ENCODE results near the gene TRIL.

Gene TRIL

GRCh38 chr7:28941633-28942032 is 16.5 kb downstream of the TRIL start:
- Histone ChIP-seq H3K27me3 (ENCODE audit: low read length) (no peaks in the 10 kb centered on the region), H2AFZ (ENCODE audit: low read depth, low read length, severe bottlenecking) (no peak overlapping the region), H3K79me2 (ENCODE audit: insufficient read depth, low read length) (no peaks in the 10 kb centered on the region)

GRCh38 chr7:28940741-28941384 is 17.3 kb downstream of the TRIL start:
- no peak overlapping the region for H3K4me3 ChIP-seq (ENCODE audit: insufficient read depth, low read length, poor library complexity, severe bottlenecking)
- H3K27ac ChIP-seq (ENCODE audit: low read depth, low read length) = no peak overlapping the region
- no peaks in the 10 kb centered on the region for H3K9me3 ChIP-seq (ENCODE audit: insufficient read depth, low read length)
- H3K4me2 ChIP-seq (ENCODE audit: low read depth, low read length, poor library complexity, severe bottlenecking) = no peak overlapping the region
- H3K79me2 ChIP-seq (ENCODE audit: insufficient read depth, low read length) = no peaks in the 10 kb centered on the region
- no peaks in the 10 kb centered on the region for H3K9me2 ChIP-seq (replicated peaks; ENCODE audit: insufficient read depth, low read length)
- no peak overlapping the region for H2AFZ ChIP-seq (ENCODE audit: low read depth, low read length, severe bottlenecking)
- TF ChIP-seq CTCF (IDR thresholded peaks at IDR 0.05; ENCODE audit: insufficient read depth, low read length, poor library complexity, severe bottlenecking) (no peak), EZH2phosphoT487 (conservative IDR thresholded peaks at IDR 0.05; ENCODE audit: low read length) (no peak)
- H3F3A ChIP-seq (ENCODE audit: insufficient read depth) = no peaks in the 10 kb centered on the region
- H3K27me3 ChIP-seq (ENCODE audit: low read length) = no peaks in the 10 kb centered on the region
- H3K36me3 ChIP-seq (ENCODE audit: low read length) = no peaks in the 10 kb centered on the region
- no peak overlapping the region for H3K9ac ChIP-seq (ENCODE audit: low read length)
- no peaks in the 10 kb centered on the region for H4K20me1 ChIP-seq (ENCODE audit: low read depth, low read length)

More at GRCh38 chr7:28941633-28942032, 16.5 kb downstream of the TRIL start:
- H3K9ac ChIP-seq (ENCODE audit: low read length) = no peak overlapping the region
- H4K20me1 ChIP-seq (ENCODE audit: low read depth, low read length) = no peaks in the 10 kb centered on the region
- no peak overlapping the region for H3K4me3 ChIP-seq (ENCODE audit: insufficient read depth, low read length, poor library complexity, severe bottlenecking)
- no peak for TF ChIP-seq CTCF (IDR thresholded peaks at IDR 0.05; ENCODE audit: insufficient read depth, low read length, poor library complexity, severe bottlenecking)
- no peak for TF ChIP-seq EZH2phosphoT487 (conservative IDR thresholded peaks at IDR 0.05; ENCODE audit: low read length)
- H3F3A ChIP-seq (ENCODE audit: insufficient read depth) = no peaks in the 10 kb centered on the region
- H3K27ac ChIP-seq (ENCODE audit: low read depth, low read length) = no peak overlapping the region
- H3K9me2 ChIP-seq (replicated peaks; ENCODE audit: insufficient read depth, low read length) = no peaks in the 10 kb centered on the region
- H3K9me3 ChIP-seq (ENCODE audit: insufficient read depth, low read length) = no peaks in the 10 kb centered on the region
- H3K4me2 ChIP-seq (ENCODE audit: low read depth, low read length, poor library complexity, severe bottlenecking) = no peak overlapping the region
- H3K36me3 ChIP-seq (ENCODE audit: low read length) = no peaks in the 10 kb centered on the region

- no peaks in the 10 kb centered on the region for H3K36me3 ChIP-seq (ENCODE audit: low read length)
- H3K27me3 ChIP-seq (ENCODE audit: low read length) = no peaks in the 10 kb centered on the region
- no peaks in the 10 kb centered on the region for H3K9me3 ChIP-seq (ENCODE audit: insufficient read depth, low read length)
- no peak overlapping the region for H2AFZ ChIP-seq (ENCODE audit: low read depth, low read length, severe bottlenecking)
- no peaks in the 10 kb centered on the region for H4K20me1 ChIP-seq (ENCODE audit: low read depth, low read length)
- no peaks in the 10 kb centered on the region for H3F3A ChIP-seq (ENCODE audit: insufficient read depth)
- no peaks in the 10 kb centered on the region for H3K9me2 ChIP-seq (replicated peaks; ENCODE audit: insufficient read depth, low read length)
- H3K4me2 ChIP-seq (ENCODE audit: low read depth, low read length, poor library complexity, severe bottlenecking) = no peak overlapping the region
- no peaks in the 10 kb centered on the region for H3K79me2 ChIP-seq (ENCODE audit: insufficient read depth, low read length)
- no peak overlapping the region for H3K27ac ChIP-seq (ENCODE audit: low read depth, low read length)
- no peak overlapping the region for H3K4me3 ChIP-seq (ENCODE audit: insufficient read depth, low read length, poor library complexity, severe bottlenecking)
- no peak for TF ChIP-seq EZH2phosphoT487 (conservative IDR thresholded peaks at IDR 0.05; ENCODE audit: low read length)
- TF ChIP-seq CTCF (IDR thresholded peaks at IDR 0.05; ENCODE audit: insufficient read depth, low read length, poor library complexity, severe bottlenecking) = no peak
- H3K9ac ChIP-seq (ENCODE audit: low read length) = no peak overlapping the region
These were observed 18.1 kb downstream of the TRIL start for GRCh38 chr7:28939844-28940544.
